SK-N-SH (cell line): ENCODE data around the gene NFIA. TPM values are rescaled to one million over a fixed set of nuclear protein-coding genes. Genes with fewer than 3 reads are reported as not detected.

Source experiments
- CTCF ChIA-PET: fragments of 300-600, 350-600 bp; formaldehyde crosslinking; extraction: SDS; loops from one replicate; lab custom pipeline; 2021; lab: Yijun Ruan, JAX
- POLR2A ChIA-PET: fragments of 350-600 bp; sonication (Branson Sonifier 250); formaldehyde crosslinking; extraction: SDS; loops from one replicate; lab custom pipeline; 2020; ENCODE audit warnings: antibody characterized with exemption, inconsistent platforms; lab: Yijun Ruan, JAX
- DNase-seq: peaks from one replicate; pipeline ENCODE4 v3.0.0; 2012
- H2AFZ ChIP-seq: fragments of 200-600 bp; sonication (generic); 2 replicates; pipeline ENCODE4 v1.8.1; 2016; ENCODE audit warnings: antibody characterized with exemption, mild to moderate bottlenecking, low read depth
- H3F3A ChIP-seq: fragments of 200-600 bp; sonication (generic); replicated peaks from 2 replicates; pipeline ENCODE3; 2016; ENCODE audit warnings: antibody characterized with exemption, mild to moderate bottlenecking; ENCODE audit not compliant: insufficient read depth
- H3K27ac ChIP-seq, 2 experiments: fragments of 200-500 bp in 1 of 2; fragments of 200-600 bp in 1 of 2; sonication (Bioruptor generic) in 1 of 2; sonication (generic), shearing (Covaris generic) in 1 of 2; 2 replicates each; pipeline versions ENCODE4 v1.5.1 to v1.6.1; 2014 to 2016; ENCODE audit warnings: low read depth in 2 of 2, inconsistent platforms in 1 of 2, low read length in 1 of 2, mild to moderate bottlenecking in 1 of 2, mixed read lengths in 1 of 2
- H3K27me3 ChIP-seq: fragments of 200-600 bp; sonication (generic), shearing (Covaris generic); 2 replicates; pipeline ENCODE4 v1.6.1; 2016; ENCODE audit warnings: mixed run types; ENCODE audit not compliant: insufficient read depth
- H3K36me3 ChIP-seq, 2 experiments: fragments of 200-500 bp in 1 of 2; fragments of 200-600 bp in 1 of 2; sonication (Bioruptor generic) in 1 of 2; sonication (generic) in 1 of 2; replicated peaks in 1 of 2; 2 replicates each; pipeline versions ENCODE3 to v1.5.1; 2014 to 2016; ENCODE audit warnings: low read length in 1 of 2, mild to moderate bottlenecking in 1 of 2; ENCODE audit not compliant: insufficient read depth in 2 of 2, control insufficient read depth in 1 of 2
- H3K4me1 ChIP-seq, 2 experiments: fragments of 200-500 bp in 1 of 2; fragments of 200-600 bp in 1 of 2; sonication (Bioruptor generic) in 1 of 2; sonication (generic), shearing (Covaris generic) in 1 of 2; 2 replicates each; pipeline versions ENCODE4 v1.5.1 to v1.6.1; 2014 to 2016; ENCODE audit warnings: low read depth in 1 of 2, low read length in 1 of 2, mixed run types in 1 of 2; ENCODE audit not compliant: insufficient read depth in 2 of 2, control insufficient read depth in 1 of 2
- H3K4me2 ChIP-seq: fragments of 200-600 bp; sonication (generic), shearing (Covaris generic); 2 replicates; pipeline ENCODE4 v1.6.1; 2017; ENCODE audit warnings: mixed run types
- H3K4me3 ChIP-seq, 2 experiments: fragments of 200-500 bp in 1 of 2; fragments of 200-600 bp in 1 of 2; sonication (Bioruptor generic) in 1 of 2; sonication (generic), shearing (Covaris generic) in 1 of 2; 2 replicates each; pipeline versions ENCODE4 v1.5.1 to v1.8.1; 2014 to 2016; ENCODE audit warnings: low read depth in 2 of 2, inconsistent platforms in 1 of 2, low read length in 1 of 2, mild to moderate bottlenecking in 1 of 2, mixed read lengths in 1 of 2, moderate library complexity in 1 of 2
- H3K79me2 ChIP-seq: fragments of 200-600 bp; sonication (generic); 2 replicates; pipeline ENCODE4 v1.8.1; 2017; ENCODE audit warnings: mild to moderate bottlenecking; ENCODE audit not compliant: insufficient read depth
- H3K9ac ChIP-seq: fragments of 200-600 bp; sonication (generic); 2 replicates; pipeline ENCODE4 v1.6.1; 2017; ENCODE audit warnings: mixed run types
- H3K9me2 ChIP-seq: fragments of 200-600 bp; sonication (generic); 2 replicates; pipeline ENCODE4 v1.6.1; 2017; ENCODE audit warnings: mixed run types
- H3K9me3 ChIP-seq: fragments of 200-600 bp; sonication (generic); 2 replicates; pipeline ENCODE4 v1.6.1; 2017; ENCODE audit warnings: mixed run types, mild to moderate bottlenecking, moderate library complexity
- H4K20me1 ChIP-seq: fragments of 200-600 bp; sonication (generic); 2 replicates; pipeline ENCODE4 v1.6.1; 2017; ENCODE audit warnings: mild to moderate bottlenecking, mixed run types; ENCODE audit not compliant: insufficient read depth
- EZH2phosphoT487 ChIP-seq: fragments of 200-600 bp; sonication (generic); IDR thresholded peaks from 2 replicates; pipeline ENCODE4 v1.6.1; 2017; ENCODE audit warnings: low read depth, mixed run types, mild to moderate bottlenecking, antibody characterized with exemption, moderate library complexity, borderline replicate concordance
- FOSL2 ChIP-seq: IDR thresholded peaks from 2 replicates; pipeline ENCODE4 v1.4.0; 2012; ENCODE audit warnings: low read depth, mild to moderate bottlenecking, moderate library complexity, borderline replicate concordance
- GATA2 ChIP-seq: sonication (generic); formaldehyde crosslinking; IDR thresholded peaks from 2 replicates; pipeline ENCODE4 v1.5.0; 2020; ENCODE audit warnings: mild to moderate bottlenecking, missing genetic modification reagents
- IRF3 ChIP-seq: fragments of 150-350 bp; IDR thresholded peaks from 2 replicates; pipeline ENCODE4 v1.6.1; 2016; ENCODE audit warnings: mild to moderate bottlenecking, low read depth, low read length
- JUND ChIP-seq: IDR thresholded peaks from 2 replicates; pipeline ENCODE4 v1.4.0; 2012
- NFIC ChIP-seq: IDR thresholded peaks from 2 replicates; pipeline ENCODE4 v1.4.0; 2012; ENCODE audit warnings: borderline replicate concordance
- NRF1 ChIP-seq: IDR thresholded peaks from 2 replicates; pipeline ENCODE4 v1.6.1; 2012; ENCODE audit warnings: low read depth, mild to moderate bottlenecking, low read length
- POLR2AphosphoS5 ChIP-seq: IDR thresholded peaks from 2 replicates; pipeline ENCODE4 v1.6.1; 2012; ENCODE audit warnings: low read depth, low read length
- RCOR1 ChIP-seq: fragments of 150-350 bp; IDR thresholded peaks from 2 replicates; pipeline ENCODE4 v1.6.1; 2017; ENCODE audit warnings: antibody characterized with exemption, low read length
- RXRA ChIP-seq: IDR thresholded peaks from 2 replicates; pipeline ENCODE4 v1.4.0; 2012; ENCODE audit warnings: low read depth, mild to moderate bottlenecking, borderline replicate concordance
- SIN3A ChIP-seq: IDR thresholded peaks from 2 replicates; pipeline ENCODE4 v1.6.1; 2012; ENCODE audit warnings: low read depth, mild to moderate bottlenecking, low read length, moderate library complexity, borderline replicate concordance
- USF2 ChIP-seq: fragments of 150-350 bp; IDR thresholded peaks from 2 replicates; pipeline ENCODE4 v1.6.1; 2017; ENCODE audit warnings: antibody characterized with exemption, low read length, low read depth, borderline replicate concordance
- WGBS: methylation state at CpG from one replicate; pipeline ENCODE4 v1.1.6; 2017; ENCODE audit warnings: low lambda C conversion rate; 5-methylcytosine and 5-hydroxymethylcytosine counted together
- polyA plus RNA-seq, 3 experiments: library from polyadenylated mRNA; depleted of rRNA; stranded (reverse); fragments of >200 nt; gene quantifications; 2 replicates each; pipeline ENCODE4 v1.2.3, GENCODE V29; 2012
- TF ChIP-seq, protein P1 (sequence below): IDR thresholded peaks from 2 replicates; pipeline ENCODE4 v1.4.0; 2012; ENCODE audit warnings: low read depth, borderline replicate concordance
- TF ChIP-seq, protein P2 (sequence below): IDR thresholded peaks from 2 replicates; pipeline ENCODE4 v1.4.0; 2012; ENCODE audit warnings: low read depth
- TF ChIP-seq, protein P3 (sequence below): fragments of 200-600 bp; sonication (generic); IDR thresholded peaks from 2 replicates; pipeline ENCODE4 v1.6.1; 2017; ENCODE audit warnings: antibody characterized with exemption, mild to moderate bottlenecking, moderate library complexity
- TF ChIP-seq, protein P4 (sequence below): IDR thresholded peaks from 2 replicates; pipeline ENCODE4; 2012

The NFIA gene
- polyA plus RNA-seq, 1 of the 3 experiments (the other 2 are of a cell fraction): 3.3 TPM

DNA sequence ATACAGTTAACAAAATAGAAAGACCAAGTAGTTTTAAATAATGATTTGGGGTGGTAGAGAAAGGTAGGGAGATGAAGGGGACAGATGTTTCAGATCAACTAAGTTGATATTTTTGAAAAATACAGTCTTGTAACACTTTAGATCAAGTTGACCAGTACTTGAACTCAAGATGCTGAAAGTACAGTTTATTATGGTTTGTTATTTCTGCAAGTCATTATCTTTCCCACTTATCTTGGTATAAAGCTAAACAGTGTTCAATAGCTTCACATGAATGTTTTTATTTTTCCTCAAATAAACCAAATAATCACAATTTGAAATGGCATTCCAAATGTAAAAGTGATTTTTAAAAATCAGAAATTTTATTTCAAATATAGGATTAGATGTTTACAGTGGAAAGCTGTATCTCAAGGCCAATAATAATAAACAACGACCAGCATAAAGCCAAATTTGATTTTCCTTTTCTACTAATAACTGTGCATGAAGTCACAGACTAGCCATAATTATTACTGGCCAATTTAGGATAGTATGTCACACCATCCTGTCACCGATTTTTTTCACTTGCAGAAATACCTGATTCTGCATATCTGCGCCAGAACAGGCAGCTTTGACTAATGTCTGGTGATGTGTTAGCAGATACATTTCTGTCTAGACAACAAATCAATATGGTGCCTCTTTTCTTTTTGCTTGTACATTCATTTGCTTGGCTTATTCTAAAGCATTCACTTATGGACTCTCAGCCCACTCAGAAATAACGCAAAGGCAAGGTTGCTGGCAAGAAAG lies 322.4 kb downstream of the NFIA start:
- Histone ChIP-seq H3K4me2 (no peak overlapping the region), H3K27me3 (no peaks in the 10 kb centered on the region), H3K27ac (no peak overlapping the region), H3F3A (no peaks in the 10 kb centered on the region), H3K4me3 (no peak overlapping the region), H3K9me3 (no peaks in the 10 kb centered on the region), H3K9ac (no peak overlapping the region), H3K4me1 (peaks cover 0 to 3% of the 10 kb centered on the region in 2 experiments; a peak in 1 of 4 replicates), H3K9me2 (no peaks in the 10 kb centered on the region), H4K20me1 (no peaks in the 10 kb centered on the region), H3K79me2 (no peaks in the 10 kb centered on the region), H2AFZ (no peak overlapping the region), H3K36me3 (peaks cover 0 to 25% of the 10 kb centered on the region in 2 experiments)
- ChIA-PET POLR2A (no interaction called here), CTCF (interaction anchor here (0.6 to 1.3 kb wide), 4 partner anchors 36 to 1434 kb away, joined by 3 read pairs; no protein-coding TSS in a partner anchor)
- 90% methylated on average over 4 of the region's 4 CpGs for WGBS
- TF ChIP-seq GATA2 (CRISPR knock-in tag) (no peak), POLR2AphosphoS5 (no peak), IRF3 (no peak), NRF1 (no peak)
- TF ChIP-seq, protein P1, sequence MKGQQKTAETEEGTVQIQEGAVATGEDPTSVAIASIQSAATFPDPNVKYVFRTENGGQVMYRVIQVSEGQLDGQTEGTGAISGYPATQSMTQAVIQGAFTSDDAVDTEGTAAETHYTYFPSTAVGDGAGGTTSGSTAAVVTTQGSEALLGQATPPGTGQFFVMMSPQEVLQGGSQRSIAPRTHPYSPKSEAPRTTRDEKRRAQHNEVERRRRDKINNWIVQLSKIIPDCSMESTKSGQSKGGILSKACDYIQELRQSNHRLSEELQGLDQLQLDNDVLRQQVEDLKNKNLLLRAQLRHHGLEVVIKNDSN: no peak
- DNase-seq: no peak

- Histone ChIP-seq H3K27ac (no peak overlapping the region), H3K4me2 (no peak overlapping the region), H2AFZ (no peak overlapping the region), H3K36me3 (peaks cover 0 to 22% of the 10 kb centered on the region in 2 experiments), H3K9me2 (no peaks in the 10 kb centered on the region), H3K4me3 (no peak overlapping the region), H3K9me3 (no peaks in the 10 kb centered on the region), H4K20me1 (no peaks in the 10 kb centered on the region)
- CTCF ChIA-PET: no interaction called here
- DNase-seq: no peak
- no peak for TF ChIP-seq USF2
- TF ChIP-seq NFIC: no peak
- TF ChIP-seq EZH2phosphoT487: no peak
- TF ChIP-seq, protein P2, sequence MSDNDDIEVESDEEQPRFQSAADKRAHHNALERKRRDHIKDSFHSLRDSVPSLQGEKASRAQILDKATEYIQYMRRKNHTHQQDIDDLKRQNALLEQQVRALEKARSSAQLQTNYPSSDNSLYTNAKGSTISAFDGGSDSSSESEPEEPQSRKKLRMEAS: no peak
- TF ChIP-seq JUND: no peak
- no peak for TF ChIP-seq POLR2AphosphoS5
- no peak for TF ChIP-seq FOSL2
- no peak for TF ChIP-seq SIN3A
- TF ChIP-seq RXRA: no peak
- TF ChIP-seq, protein P3, sequence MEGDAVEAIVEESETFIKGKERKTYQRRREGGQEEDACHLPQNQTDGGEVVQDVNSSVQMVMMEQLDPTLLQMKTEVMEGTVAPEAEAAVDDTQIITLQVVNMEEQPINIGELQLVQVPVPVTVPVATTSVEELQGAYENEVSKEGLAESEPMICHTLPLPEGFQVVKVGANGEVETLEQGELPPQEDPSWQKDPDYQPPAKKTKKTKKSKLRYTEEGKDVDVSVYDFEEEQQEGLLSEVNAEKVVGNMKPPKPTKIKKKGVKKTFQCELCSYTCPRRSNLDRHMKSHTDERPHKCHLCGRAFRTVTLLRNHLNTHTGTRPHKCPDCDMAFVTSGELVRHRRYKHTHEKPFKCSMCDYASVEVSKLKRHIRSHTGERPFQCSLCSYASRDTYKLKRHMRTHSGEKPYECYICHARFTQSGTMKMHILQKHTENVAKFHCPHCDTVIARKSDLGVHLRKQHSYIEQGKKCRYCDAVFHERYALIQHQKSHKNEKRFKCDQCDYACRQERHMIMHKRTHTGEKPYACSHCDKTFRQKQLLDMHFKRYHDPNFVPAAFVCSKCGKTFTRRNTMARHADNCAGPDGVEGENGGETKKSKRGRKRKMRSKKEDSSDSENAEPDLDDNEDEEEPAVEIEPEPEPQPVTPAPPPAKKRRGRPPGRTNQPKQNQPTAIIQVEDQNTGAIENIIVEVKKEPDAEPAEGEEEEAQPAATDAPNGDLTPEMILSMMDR: no peak
- no peak for TF ChIP-seq RCOR1
- TF ChIP-seq NRF1: no peak
- TF ChIP-seq, protein P4, sequence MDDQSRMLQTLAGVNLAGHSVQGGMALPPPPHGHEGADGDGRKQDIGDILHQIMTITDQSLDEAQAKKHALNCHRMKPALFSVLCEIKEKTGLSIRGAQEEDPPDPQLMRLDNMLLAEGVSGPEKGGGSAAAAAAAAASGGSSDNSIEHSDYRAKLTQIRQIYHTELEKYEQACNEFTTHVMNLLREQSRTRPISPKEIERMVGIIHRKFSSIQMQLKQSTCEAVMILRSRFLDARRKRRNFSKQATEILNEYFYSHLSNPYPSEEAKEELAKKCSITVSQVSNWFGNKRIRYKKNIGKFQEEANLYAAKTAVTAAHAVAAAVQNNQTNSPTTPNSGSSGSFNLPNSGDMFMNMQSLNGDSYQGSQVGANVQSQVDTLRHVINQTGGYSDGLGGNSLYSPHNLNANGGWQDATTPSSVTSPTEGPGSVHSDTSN: no peak
- TF ChIP-seq, all 33 proteins: peak for 0
- no peaks in the 10 kb centered on the region for H3K79me2 ChIP-seq
- no peaks in the 10 kb centered on the region for H3F3A ChIP-seq
- H3K9ac ChIP-seq: no peak overlapping the region
- WGBS: 98% methylated on average over 10 of the region's 10 CpGs
- H3K4me1 ChIP-seq: peaks cover 0 to 3% of the 10 kb centered on the region in 2 experiments; a peak in 1 of 4 replicates
- no peaks in the 10 kb centered on the region for H3K27me3 ChIP-seq
- POLR2A ChIA-PET: no interaction called here
Observed at GRCh38 chr1:61406467-61406866, 324.1 kb downstream of the NFIA start.
